ENCODE data around the gene CCDC159. TPM values are rescaled to one million over a fixed set of nuclear protein-coding genes. Genes with fewer than 3 reads are reported as not detected.

Gene CCDC159
- total and polyA plus RNA-seq, 2 of the 13 experiments (the other 11 are each of a cell fraction or from before 2014, with no cell fraction given) = 1.7 to 6.3 TPM

GRCh38 chr19:11375143-11375948 is 29.0 kb downstream of the CCDC159 start (continued):
- TF ChIP-seq PRDM10 (CRISPR knock-in tag; IDR thresholded peaks at IDR 0.05; ENCODE audit: low read depth) (no peak), CSRNP2 (CRISPR knock-in tag; conservative IDR thresholded peaks at IDR 0.05; ENCODE audit: low read depth) (no peak), ZBTB7A (CRISPR knock-in tag; IDR thresholded peaks at IDR 0.05) (peak; percentile 29; the same call in 1 of the 2 replicates), SETDB1 (CRISPR knock-in tag; IDR thresholded peaks at IDR 0.05; ENCODE audit: borderline replicate concordance) (no peak), SRSF1 (optimal IDR thresholded peaks at IDR 0.05; ENCODE audit: low read depth, low read length) (no peak), DPF2 (CRISPR knock-in tag; IDR thresholded peaks at IDR 0.05; ENCODE audit: borderline replicate concordance, low read depth) (no peak), DBP (CRISPR knock-in tag; IDR thresholded peaks at IDR 0.05; ENCODE audit: not compliant biosample characterization) (no peak), KDM4B (CRISPR knock-in tag; IDR thresholded peaks at IDR 0.05) (no peak), RNF219 (CRISPR knock-in tag; IDR thresholded peaks at IDR 0.05) (no peak), ZSCAN5A (CRISPR knock-in tag; IDR thresholded peaks at IDR 0.05; ENCODE audit: borderline replicate concordance) (no peak), FOXM1 (CRISPR knock-in tag; IDR thresholded peaks at IDR 0.05) (no peak), CERS6 (CRISPR knock-in tag; IDR thresholded peaks at IDR 0.05) (no peak), HCFC1 (IDR thresholded peaks at IDR 0.05; ENCODE audit: low read depth, low read length) (no peak), ZBTB20 (CRISPR knock-in tag; IDR thresholded peaks at IDR 0.05; ENCODE audit: borderline replicate concordance, low read depth) (no peak), NBN (conservative IDR thresholded peaks at IDR 0.05) (no peak)
